HUES6 (cell line): ENCODE results near the gene LRRC72.

Experiments used
- H3K27ac ChIP-seq: 2 replicates; pipeline ENCODE4 v1.7.0; 2013; ENCODE audit warnings: low read depth, mild to moderate bottlenecking, low read length, inconsistent platforms
- H3K27me3 ChIP-seq: 2 replicates; pipeline ENCODE4 v1.6.1; 2013; ENCODE audit warnings: low read length; ENCODE audit not compliant: control insufficient read depth, insufficient read depth
- H3K36me3 ChIP-seq: 2 replicates; pipeline ENCODE4 v1.6.1; 2013; ENCODE audit warnings: low read length; ENCODE audit not compliant: control insufficient read depth, insufficient read depth
- H3K4me1 ChIP-seq: 2 replicates; pipeline ENCODE4 v1.6.1; 2013; ENCODE audit warnings: low read length; ENCODE audit not compliant: control insufficient read depth, insufficient read depth
- H3K4me3 ChIP-seq: 2 replicates; pipeline ENCODE4 v1.5.1; 2013; ENCODE audit warnings: low read depth, low read length
- H3K9ac ChIP-seq: one replicate; pipeline ENCODE4 v1.6.1; 2013; ENCODE audit warnings: mild to moderate bottlenecking, low read length
- H3K9me3 ChIP-seq: 2 replicates; pipeline ENCODE4 v1.6.1; 2013; ENCODE audit warnings: low read depth, low read length; ENCODE audit not compliant: control insufficient read depth, insufficient read depth

The LRRC72 gene

DNA sequence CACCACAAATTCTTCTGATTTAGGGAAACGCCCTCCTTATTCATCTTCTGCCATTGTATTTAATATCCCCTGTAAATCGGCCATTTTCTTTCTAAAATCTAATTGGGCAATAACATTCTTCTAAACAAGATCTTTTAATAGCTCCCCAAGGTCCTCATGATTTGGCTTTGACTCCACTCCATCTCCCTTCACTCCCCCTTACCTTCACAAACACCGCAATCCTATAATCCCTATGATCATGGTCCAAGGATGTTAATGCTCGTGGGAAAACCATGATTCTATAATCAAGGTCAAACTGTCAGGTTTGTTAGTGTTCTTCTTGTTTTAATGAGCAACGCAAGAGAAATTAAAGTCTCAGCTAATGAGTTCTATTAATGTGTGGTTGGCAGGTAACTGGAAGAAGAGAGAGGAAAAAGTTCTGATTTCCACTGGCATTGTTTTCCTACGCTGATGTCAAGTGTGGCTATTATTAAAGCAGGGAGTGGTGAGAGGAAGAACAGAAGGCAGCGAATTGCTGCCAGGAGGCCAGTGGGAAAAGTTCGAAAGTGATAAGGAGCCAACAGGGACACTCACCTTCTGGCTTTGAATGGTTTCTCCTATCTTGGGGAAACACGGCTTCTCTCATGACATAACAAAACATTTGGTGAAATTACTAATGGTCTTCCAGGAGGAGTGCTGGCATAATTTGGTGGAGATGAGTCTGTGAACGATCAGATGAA is 28.1 kb downstream of the LRRC72 start:
- Histone ChIP-seq H3K9ac (no peak overlapping the region), H3K36me3 (no peaks in the 10 kb centered on the region), H3K27me3 (no peaks in the 10 kb centered on the region), H3K27ac (no peak overlapping the region), H3K4me1 (no peaks in the 10 kb centered on the region), H3K4me3 (no peak overlapping the region), H3K9me3 (no peaks in the 10 kb centered on the region)

DNA sequence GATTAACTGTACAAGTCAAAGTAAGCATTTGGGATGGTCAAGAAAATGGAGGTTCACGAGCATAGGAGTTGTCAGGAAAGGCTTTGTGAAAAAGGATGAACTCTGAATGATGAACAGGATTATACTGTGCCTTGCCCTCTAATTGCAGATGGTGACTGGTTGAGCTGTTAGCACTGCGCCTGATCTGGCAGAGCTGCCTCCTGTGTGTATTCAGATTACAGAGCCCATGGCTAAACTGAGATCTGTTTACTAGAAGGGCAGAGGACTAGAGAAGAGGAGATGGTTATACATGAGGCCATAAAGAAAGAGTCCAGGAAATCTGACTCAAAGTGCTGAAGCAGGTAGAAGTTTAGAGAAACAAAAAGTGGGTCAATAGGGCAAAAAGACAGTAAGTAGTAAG is 29.7 kb downstream of the LRRC72 start:
- no peaks in the 10 kb centered on the region for H3K36me3 ChIP-seq
- no peak overlapping the region for H3K27ac ChIP-seq
- no peak overlapping the region for H3K9ac ChIP-seq
- H3K4me1 ChIP-seq = no peaks in the 10 kb centered on the region
- H3K4me3 ChIP-seq = no peak overlapping the region
- H3K27me3 ChIP-seq = no peaks in the 10 kb centered on the region
- H3K9me3 ChIP-seq = no peaks in the 10 kb centered on the region

DNA sequence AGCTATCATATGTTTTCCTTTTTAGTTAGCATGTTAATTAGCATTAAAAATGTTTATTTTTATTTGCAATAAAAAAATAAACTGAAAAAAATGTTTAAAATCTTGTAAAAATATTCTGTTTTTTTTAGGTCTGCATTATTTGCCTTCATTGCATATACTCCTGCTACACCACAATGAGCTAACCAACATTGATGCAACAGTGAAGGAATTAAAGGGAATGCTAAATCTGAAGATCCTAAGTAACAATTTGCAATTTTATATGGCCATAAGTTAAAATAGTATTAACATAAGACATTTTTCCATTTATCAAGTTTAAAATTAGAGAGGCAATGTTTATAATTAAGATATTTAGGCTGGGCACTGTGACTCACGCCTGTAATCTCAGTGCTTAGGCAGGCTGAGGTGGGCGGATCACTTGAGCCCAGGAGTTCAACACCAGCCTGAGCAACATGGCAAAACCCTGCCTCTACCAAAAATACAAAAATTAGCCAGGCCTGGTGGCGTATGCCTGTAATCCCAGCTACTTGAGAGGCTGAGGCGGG is 32.2 kb downstream of the LRRC72 start:
- H3K27me3 ChIP-seq = no peaks in the 10 kb centered on the region
- H3K27ac ChIP-seq = no peak overlapping the region
- H3K9ac ChIP-seq = no peak overlapping the region
- H3K9me3 ChIP-seq = no peaks in the 10 kb centered on the region
- no peak overlapping the region for H3K4me3 ChIP-seq
- H3K4me1 ChIP-seq = no peaks in the 10 kb centered on the region; the same call in 1 of the 2 replicates
- no peaks in the 10 kb centered on the region for H3K36me3 ChIP-seq

DNA sequence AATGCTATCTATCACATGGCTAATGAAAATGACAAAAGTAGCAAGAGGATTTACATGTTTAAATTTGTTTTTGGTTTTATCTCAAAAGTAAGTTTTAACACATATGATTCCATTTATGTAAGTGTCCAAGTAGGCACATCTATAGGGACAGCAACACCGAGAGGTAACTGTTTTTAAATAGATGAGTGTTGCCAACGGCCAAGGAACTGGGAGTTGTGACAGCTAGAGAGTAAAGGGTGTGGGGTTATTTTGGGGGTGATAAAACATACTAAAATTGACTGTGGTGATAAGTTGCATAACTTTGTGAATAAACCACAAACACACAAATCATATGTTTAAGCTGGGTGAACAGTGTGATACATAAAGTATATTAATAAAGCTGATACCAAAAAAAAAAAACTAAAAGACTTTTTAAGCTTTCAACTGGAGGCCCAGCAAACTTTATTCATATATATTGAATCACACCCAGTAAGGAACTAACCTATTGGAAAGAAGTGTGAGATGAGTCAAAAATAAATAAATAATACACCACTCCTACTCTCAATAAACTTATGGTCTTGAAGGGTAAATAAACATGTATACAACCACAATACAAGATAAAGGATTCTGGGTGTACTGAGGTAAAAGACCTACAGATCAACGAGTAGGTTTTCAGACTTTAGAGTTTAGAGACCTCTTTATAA is 33.0 kb downstream of the LRRC72 start:
- H3K4me3 ChIP-seq = no peak overlapping the region

DNA sequence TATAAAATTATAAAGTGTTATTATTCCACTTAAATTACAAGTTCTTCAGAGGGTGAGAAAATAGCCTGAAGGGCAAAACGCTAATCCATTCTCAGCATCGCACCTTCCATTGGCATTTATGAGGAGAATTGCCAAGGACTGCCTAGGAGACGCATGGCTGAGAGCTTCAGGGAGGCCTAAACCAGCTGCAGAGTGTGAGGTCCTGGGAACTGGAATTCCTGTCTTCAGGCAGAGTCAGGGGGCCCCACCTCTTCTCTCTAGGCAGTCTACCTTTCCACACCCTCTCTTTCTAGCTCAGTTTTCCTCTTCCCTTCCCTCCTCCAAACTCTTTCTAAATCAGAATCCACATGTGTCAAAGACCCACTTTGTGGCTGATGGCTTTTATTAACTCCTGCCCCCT is 35.3 kb downstream of the LRRC72 start:
- Histone ChIP-seq H3K4me3 (no peak overlapping the region), H3K4me1 (no peaks in the 10 kb centered on the region; the same call in 1 of the 2 replicates), H3K9ac (no peak overlapping the region), H3K9me3 (no peaks in the 10 kb centered on the region), H3K27ac (no peak overlapping the region), H3K27me3 (no peaks in the 10 kb centered on the region), H3K36me3 (no peaks in the 10 kb centered on the region)

More for the DNA sequence above, 33.0 kb downstream of the LRRC72 start:
- H3K36me3 ChIP-seq = no peaks in the 10 kb centered on the region
- no peaks in the 10 kb centered on the region for H3K27me3 ChIP-seq
- no peak overlapping the region for H3K9ac ChIP-seq
- no peaks in the 10 kb centered on the region; the same call in 1 of the 2 replicates for H3K4me1 ChIP-seq
- H3K9me3 ChIP-seq = no peaks in the 10 kb centered on the region
- H3K27ac ChIP-seq = no peak overlapping the region

DNA sequence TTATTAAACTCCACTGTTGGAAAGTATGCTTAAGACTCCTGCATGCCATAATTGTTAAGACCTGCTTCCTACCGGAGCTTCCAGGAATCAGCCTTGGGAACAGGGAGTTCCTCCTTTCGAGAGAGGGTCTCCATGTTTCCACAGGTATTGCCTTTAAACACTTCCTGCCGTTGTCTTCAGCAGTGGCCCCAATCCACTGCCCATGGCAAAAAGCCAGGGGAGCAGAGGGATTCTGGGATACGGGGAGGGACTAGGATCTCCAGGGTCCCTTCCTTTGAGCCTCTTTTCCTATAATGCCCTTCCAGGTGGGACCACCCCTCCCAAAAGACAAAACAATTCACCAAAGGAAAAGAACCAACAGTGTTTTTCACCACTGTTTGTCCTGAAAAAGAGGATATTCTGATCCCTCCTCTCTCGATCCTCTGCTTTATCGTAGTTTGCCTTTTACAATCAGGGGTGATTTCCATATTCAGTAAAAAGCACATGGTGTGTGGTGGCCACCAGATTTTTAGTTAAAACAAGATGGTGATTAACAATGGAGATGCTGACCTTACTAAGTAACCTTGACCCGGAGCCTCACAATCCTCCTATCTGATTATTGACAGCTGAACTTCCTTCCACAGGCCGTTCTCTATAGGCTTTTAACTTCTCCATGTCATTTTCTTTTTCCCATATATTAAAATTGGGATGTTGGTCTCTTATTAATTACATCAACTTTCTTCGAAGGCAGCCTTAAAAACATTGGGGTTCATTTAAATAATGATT is 36.0 kb downstream of the LRRC72 start:
- H3K4me3 ChIP-seq = no peak overlapping the region
- no peaks in the 10 kb centered on the region for H3K27me3 ChIP-seq
- H3K36me3 ChIP-seq = no peaks in the 10 kb centered on the region
- no peaks in the 10 kb centered on the region; the same call in 1 of the 2 replicates for H3K4me1 ChIP-seq
- no peak overlapping the region for H3K27ac ChIP-seq
- H3K9ac ChIP-seq = no peak overlapping the region
- no peaks in the 10 kb centered on the region for H3K9me3 ChIP-seq

DNA sequence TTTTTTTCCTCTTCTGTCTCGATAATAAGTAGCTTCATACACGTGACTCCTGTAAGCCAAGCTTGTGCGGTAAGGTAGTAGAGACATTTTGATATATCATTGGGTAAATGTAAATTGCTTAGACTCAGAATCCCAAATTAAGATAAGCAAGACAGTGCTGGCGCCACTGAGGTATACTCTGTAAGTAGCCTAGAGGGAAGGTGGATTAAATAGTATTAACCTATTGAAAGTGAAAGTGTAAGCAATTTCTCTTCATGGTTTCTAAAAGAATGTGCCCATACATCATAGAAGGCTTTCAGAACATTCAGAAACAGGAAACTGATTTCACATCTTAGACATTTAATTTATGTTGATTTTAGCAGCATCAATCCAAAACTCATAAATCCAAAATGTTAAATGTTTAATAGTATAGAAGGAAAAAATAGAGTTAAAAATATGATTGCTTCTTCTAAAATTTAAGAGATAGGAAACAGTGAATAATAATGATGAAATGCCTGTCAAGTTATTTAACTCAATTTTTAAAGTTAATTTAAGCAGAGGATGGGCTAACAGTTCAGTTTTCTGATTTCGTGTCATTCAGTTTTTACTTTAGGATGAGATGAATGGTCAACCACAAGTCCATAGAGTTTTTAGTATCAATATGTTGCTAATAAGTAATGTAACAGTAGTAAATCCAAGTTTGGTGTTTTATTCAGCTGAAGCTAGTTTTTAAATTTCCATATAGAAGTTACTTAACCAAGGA is 36.8 kb downstream of the LRRC72 start:
- Histone ChIP-seq H3K9ac (no peak overlapping the region), H3K36me3 (no peaks in the 10 kb centered on the region), H3K4me3 (no peak overlapping the region), H3K9me3 (no peaks in the 10 kb centered on the region), H3K4me1 (no peaks in the 10 kb centered on the region; the same call in 1 of the 2 replicates), H3K27ac (no peak overlapping the region), H3K27me3 (no peaks in the 10 kb centered on the region)

DNA sequence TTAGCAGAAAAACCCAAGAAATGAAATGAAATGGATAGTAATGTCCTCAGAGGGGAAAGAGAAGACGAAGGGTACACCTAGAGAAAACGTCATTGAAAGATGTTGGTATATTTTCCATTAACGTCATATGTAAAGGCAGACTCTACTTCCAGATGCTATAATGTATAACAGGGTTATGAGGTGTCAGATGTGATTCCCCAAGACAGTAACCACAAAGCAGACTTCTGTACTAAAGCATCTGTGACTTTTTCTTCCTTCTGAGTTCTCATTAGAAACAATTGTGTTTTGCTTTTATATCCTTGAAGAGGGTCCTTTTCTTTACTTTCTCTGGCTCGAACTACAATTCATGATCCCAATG is 37.4 kb downstream of the LRRC72 start:
- H3K4me1 ChIP-seq = no peaks in the 10 kb centered on the region; the same call in 1 of the 2 replicates
- no peak overlapping the region for H3K27ac ChIP-seq
- no peak overlapping the region for H3K4me3 ChIP-seq
- H3K36me3 ChIP-seq = no peaks in the 10 kb centered on the region
- no peaks in the 10 kb centered on the region for H3K27me3 ChIP-seq
- no peaks in the 10 kb centered on the region for H3K9me3 ChIP-seq
- no peak overlapping the region for H3K9ac ChIP-seq

DNA sequence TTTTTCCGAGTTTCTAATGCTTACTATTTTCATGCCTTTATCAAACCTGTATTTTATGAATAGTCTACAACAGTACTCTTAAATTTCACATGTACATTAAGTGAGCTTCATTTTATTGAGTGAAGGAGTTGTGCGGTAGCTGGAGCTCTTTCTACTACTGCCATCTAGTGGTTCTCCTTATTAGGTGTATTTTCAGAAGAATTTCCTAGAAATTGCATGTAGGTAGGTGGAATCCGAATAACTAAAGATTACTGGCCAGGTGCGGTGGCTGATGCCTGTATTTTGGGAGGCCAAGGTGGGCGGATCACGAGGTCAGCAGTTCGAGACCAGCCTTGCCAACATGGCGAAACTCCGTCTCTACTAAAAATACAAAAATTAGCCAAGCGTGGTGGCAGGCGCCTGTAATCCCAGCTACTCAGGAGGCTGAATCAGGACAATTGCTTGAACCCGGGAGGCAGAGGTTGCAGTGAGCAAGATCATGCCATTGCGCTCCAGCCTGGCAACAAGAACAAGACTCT is 38.3 kb downstream of the LRRC72 start:
- Histone ChIP-seq H3K4me3 (no peak overlapping the region), H3K9ac (no peak overlapping the region), H3K36me3 (no peaks in the 10 kb centered on the region), H3K27ac (no peak overlapping the region), H3K9me3 (no peaks in the 10 kb centered on the region), H3K4me1 (no peaks in the 10 kb centered on the region; the same call in 1 of the 2 replicates), H3K27me3 (no peaks in the 10 kb centered on the region)

DNA sequence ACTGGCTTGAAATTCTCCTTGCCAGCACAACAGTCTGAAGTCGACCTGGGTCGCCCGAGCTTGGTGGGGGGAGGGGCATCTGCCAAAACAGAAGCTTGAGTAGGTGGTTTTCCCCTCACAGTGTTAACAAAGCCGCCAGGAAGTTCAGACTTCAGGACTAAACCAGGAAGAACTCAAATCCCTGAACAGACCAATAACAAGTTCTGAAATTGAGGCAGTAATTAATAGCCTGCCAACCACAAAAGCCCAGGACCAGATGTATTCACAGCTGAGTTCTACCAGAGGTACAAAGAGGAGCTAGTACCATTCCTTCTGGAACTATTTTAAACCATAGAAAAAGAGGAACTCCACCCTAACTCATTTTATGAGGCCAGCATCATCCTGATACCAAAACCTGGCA is 45.3 kb downstream of the LRRC72 start:
- Histone ChIP-seq H3K27ac (no peak overlapping the region), H3K9ac (no peak overlapping the region), H3K4me3 (no peak overlapping the region), H3K36me3 (no peaks in the 10 kb centered on the region), H3K27me3 (no peaks in the 10 kb centered on the region), H3K9me3 (no peaks in the 10 kb centered on the region), H3K4me1 (peaks cover 7% of the 10 kb centered on the region; the same call in 1 of the 2 replicates)
